H9 (cell line): Measurements from ENCODE around the gene CEP164. TPM values are rescaled to one million over a fixed set of nuclear protein-coding genes. Genes with fewer than 3 reads are reported as not detected.

ENCODE experiments used
- DNase-seq: peaks from one replicate; pipeline ENCODE4 v3.0.0-alpha.2; 2017
- H2AFZ ChIP-seq: one replicate; pipeline ENCODE4 v1.6.1; 2013; ENCODE audit warnings: mild to moderate bottlenecking, low read length, control low read depth, moderate library complexity
- H2AK5ac ChIP-seq: 2 replicates; pipeline ENCODE4 v1.6.1; 2013; ENCODE audit warnings: low read length, control low read depth, mixed read lengths; ENCODE audit not compliant: insufficient read length
- H2BK120ac ChIP-seq: one replicate; pipeline ENCODE4 v1.6.1; 2013; ENCODE audit warnings: low read depth, mild to moderate bottlenecking, low read length, control low read depth, inconsistent platforms; ENCODE audit not compliant: poor library complexity, severe bottlenecking
- H2BK12ac ChIP-seq: 2 replicates; pipeline ENCODE4 v1.6.1; 2013; ENCODE audit warnings: low read length, control low read depth, mixed read lengths, low read depth; ENCODE audit not compliant: insufficient read length
- H2BK15ac ChIP-seq: 2 replicates; pipeline ENCODE4 v1.6.1; 2013; ENCODE audit warnings: low read depth, low read length, control low read depth
- H2BK20ac ChIP-seq: one replicate; pipeline ENCODE4 v1.6.1; 2013; ENCODE audit warnings: low read depth, mild to moderate bottlenecking, low read length, control low read depth, inconsistent platforms; ENCODE audit not compliant: poor library complexity, severe bottlenecking
- H2BK5ac ChIP-seq: 2 replicates; pipeline ENCODE4 v1.6.1; 2013; ENCODE audit warnings: low read length, control low read depth, mixed read lengths; ENCODE audit not compliant: insufficient read length
- H3K14ac ChIP-seq: 2 replicates; pipeline ENCODE4 v1.6.1; 2013; ENCODE audit warnings: low read length, control low read depth; ENCODE audit not compliant: insufficient read depth
- H3K18ac ChIP-seq: 2 replicates; pipeline ENCODE4 v1.6.1; 2013; ENCODE audit warnings: low read depth, mild to moderate bottlenecking, mixed read lengths, low read length, control low read depth; ENCODE audit not compliant: insufficient read length
- H3K23ac ChIP-seq: 2 replicates; pipeline ENCODE4 v1.6.1; 2013; ENCODE audit warnings: low read length, control low read depth, mixed read lengths, low read depth; ENCODE audit not compliant: insufficient read length
- H3K23me2 ChIP-seq: 2 replicates; pipeline ENCODE4 v1.6.1; 2013; ENCODE audit warnings: low read depth, mild to moderate bottlenecking, mixed read lengths, low read length, control low read depth; ENCODE audit not compliant: insufficient read length, poor library complexity, severe bottlenecking
- H3K27ac ChIP-seq: 2 replicates; pipeline ENCODE4 v1.5.1; 2013; ENCODE audit warnings: low read length, control low read depth, mixed read lengths, low read depth; ENCODE audit not compliant: insufficient read length
- H3K27me3 ChIP-seq: 2 replicates; pipeline ENCODE4 v1.6.1; 2013; ENCODE audit warnings: low read length, control low read depth, inconsistent platforms; ENCODE audit not compliant: insufficient read depth
- H3K4ac ChIP-seq: 2 replicates; pipeline ENCODE4 v1.6.1; 2013; ENCODE audit warnings: low read depth, mild to moderate bottlenecking, control low read depth, inconsistent platforms, low read length, moderate library complexity
- H3K4me1 ChIP-seq: 2 replicates; pipeline ENCODE4 v1.6.1; 2013; ENCODE audit warnings: low read length, control low read depth, inconsistent platforms; ENCODE audit not compliant: insufficient read depth
- H3K4me2 ChIP-seq: 2 replicates; pipeline ENCODE4 v1.6.1; 2013; ENCODE audit warnings: low read length, control low read depth, mixed read lengths; ENCODE audit not compliant: insufficient read length, insufficient read depth
- H3K56ac ChIP-seq: 2 replicates; pipeline ENCODE4 v1.6.1; 2013; ENCODE audit warnings: low read depth, mild to moderate bottlenecking, mixed read lengths, low read length, control low read depth; ENCODE audit not compliant: insufficient read length
- H3K79me1 ChIP-seq: 2 replicates; pipeline ENCODE4 v1.6.1; 2013; ENCODE audit warnings: low read depth, mild to moderate bottlenecking, moderate library complexity, low read length, control low read depth, inconsistent platforms; ENCODE audit not compliant: insufficient read depth, poor library complexity, severe bottlenecking
- H3K79me2 ChIP-seq: 2 replicates; pipeline ENCODE4 v1.6.1; 2013; ENCODE audit warnings: low read length, control low read depth, inconsistent platforms; ENCODE audit not compliant: insufficient read depth
- H3K9ac ChIP-seq: 2 replicates; pipeline ENCODE4 v1.6.1; 2013; ENCODE audit warnings: low read length, control low read depth, mixed read lengths; ENCODE audit not compliant: insufficient read length; ENCODE audit errors: extremely low read depth
- H3K9me3 ChIP-seq: one replicate; pipeline ENCODE4 v1.6.1; 2013; ENCODE audit warnings: low read depth, low read length, inconsistent platforms; ENCODE audit not compliant: control insufficient read depth
- H3T11ph ChIP-seq: one replicate; pipeline ENCODE4 v1.6.1; 2013; ENCODE audit warnings: mild to moderate bottlenecking, low read length, control low read depth, inconsistent platforms
- H4K20me1 ChIP-seq: one replicate; pipeline ENCODE4 v1.6.1; 2013; ENCODE audit not compliant: control insufficient read depth, insufficient read length, insufficient read depth
- H4K5ac ChIP-seq: 2 replicates; pipeline ENCODE4 v1.6.1; 2013; ENCODE audit warnings: low read depth, mild to moderate bottlenecking, mixed read lengths, low read length, control low read depth; ENCODE audit not compliant: insufficient read length
- H4K8ac ChIP-seq: replicated peaks from 2 replicates; pipeline ENCODE4 v1.6.1; 2013; ENCODE audit warnings: low read length, control low read depth, mixed read lengths, low read depth; ENCODE audit not compliant: insufficient read length
- H4K91ac ChIP-seq: 2 replicates; pipeline ENCODE4 v1.6.1; 2013; ENCODE audit warnings: low read depth, mild to moderate bottlenecking, moderate library complexity, mixed read lengths, low read length, control low read depth; ENCODE audit not compliant: insufficient read length
- H3K27ac Mint-ChIP-seq, 3 experiments: 2 replicates in 2 of 3; 3 replicates in 1 of 3; pipeline ENCODE4 v1.8.0; 2020 to 2021; ENCODE audit warnings: mixed read lengths in 3 of 3, mild to moderate bottlenecking in 1 of 3, moderate library complexity in 1 of 3
- H3K27me3 Mint-ChIP-seq: 2 replicates; pipeline ENCODE4 v1.8.0; 2021; ENCODE audit warnings: low read depth, mild to moderate bottlenecking, moderate library complexity, mixed read lengths
- H3K36me3 Mint-ChIP-seq, 3 experiments: 2 replicates in 2 of 3; 3 replicates in 1 of 3; pipeline ENCODE4 v1.8.0; 2020 to 2021; ENCODE audit warnings: low read depth in 3 of 3, mixed read lengths in 3 of 3; ENCODE audit not compliant: insufficient read depth in 1 of 3
- H3K4me1 Mint-ChIP-seq, 2 experiments: 2 replicates each; pipeline ENCODE4 v1.8.0; 2020; ENCODE audit warnings: mixed read lengths in 2 of 2
- H3K4me3 Mint-ChIP-seq, 2 experiments: 2 replicates in 1 of 2; 3 replicates in 1 of 2; pipeline ENCODE4 v1.8.0; 2020 to 2021; ENCODE audit warnings: mild to moderate bottlenecking in 2 of 2, mixed read lengths in 2 of 2, moderate library complexity in 1 of 2
- H3K9me3 Mint-ChIP-seq, 2 experiments: 2 replicates in 1 of 2; 3 replicates in 1 of 2; pipeline ENCODE4 v1.8.0; 2020; ENCODE audit warnings: mild to moderate bottlenecking in 2 of 2, mixed read lengths in 2 of 2, moderate library complexity in 1 of 2
- WGBS: extraction: QIAGEN DNeasy Blood & Tissue Kit; methylation state at CpG from one replicate; pipeline ENCODE4 v1.1.7; 2013; ENCODE audit warnings: missing lambda C conversion rate, low lambda C conversion rate, mixed read lengths; ENCODE audit not compliant: insufficient read length; ENCODE audit errors: extremely low coverage; 5-methylcytosine and 5-hydroxymethylcytosine counted together
- total RNA-seq: library from RNA; stranded (reverse); gene quantifications from 2 replicates; pipeline ENCODE4 v1.2.1, GENCODE V29; 2021
- TF ChIP-seq, protein P1 (sequence below): fragments of 200-600 bp; sonication (generic); conservative IDR thresholded peaks from 3 replicates; pipeline ENCODE4 v1.8.0; 2021; ENCODE audit warnings: antibody characterized with exemption, mild to moderate bottlenecking

Gene CEP164
- total RNA-seq, 1 experiment from 2014 or later = 24.9 TPM

DNA sequence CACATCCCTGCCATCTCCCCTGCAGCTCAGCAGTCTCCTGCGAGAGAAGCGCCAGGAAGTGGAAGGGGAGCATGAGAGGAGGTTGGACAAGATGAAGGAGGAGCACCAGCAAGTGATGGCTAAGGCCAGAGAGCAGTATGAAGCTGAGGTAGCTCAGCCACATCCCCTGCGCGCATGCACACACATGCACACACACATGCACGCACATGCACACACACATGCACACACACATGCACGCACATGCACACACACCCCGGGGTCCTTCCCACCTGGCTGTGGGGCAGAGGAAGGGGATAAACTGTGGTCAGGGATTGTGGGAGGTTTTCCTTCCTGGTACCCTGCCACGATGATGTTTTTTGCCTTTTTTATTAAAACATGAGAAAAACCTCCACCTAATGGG, 65.3 kb downstream of the CEP164 start:
- H3K4me1 ChIP-seq = no peaks in the 10 kb centered on the region
- H3K27me3 Mint-ChIP-seq = no peaks in the 10 kb centered on the region
- no peak overlapping the region for H2AK5ac ChIP-seq
- no peaks in the 10 kb centered on the region for H3K79me2 ChIP-seq
- H3K9me3 ChIP-seq = no peaks in the 10 kb centered on the region
- no peak overlapping the region for H4K91ac ChIP-seq
- WGBS = no CpG with 5 or more reads among the region's 8 CpGs
- TF ChIP-seq, protein P1, sequence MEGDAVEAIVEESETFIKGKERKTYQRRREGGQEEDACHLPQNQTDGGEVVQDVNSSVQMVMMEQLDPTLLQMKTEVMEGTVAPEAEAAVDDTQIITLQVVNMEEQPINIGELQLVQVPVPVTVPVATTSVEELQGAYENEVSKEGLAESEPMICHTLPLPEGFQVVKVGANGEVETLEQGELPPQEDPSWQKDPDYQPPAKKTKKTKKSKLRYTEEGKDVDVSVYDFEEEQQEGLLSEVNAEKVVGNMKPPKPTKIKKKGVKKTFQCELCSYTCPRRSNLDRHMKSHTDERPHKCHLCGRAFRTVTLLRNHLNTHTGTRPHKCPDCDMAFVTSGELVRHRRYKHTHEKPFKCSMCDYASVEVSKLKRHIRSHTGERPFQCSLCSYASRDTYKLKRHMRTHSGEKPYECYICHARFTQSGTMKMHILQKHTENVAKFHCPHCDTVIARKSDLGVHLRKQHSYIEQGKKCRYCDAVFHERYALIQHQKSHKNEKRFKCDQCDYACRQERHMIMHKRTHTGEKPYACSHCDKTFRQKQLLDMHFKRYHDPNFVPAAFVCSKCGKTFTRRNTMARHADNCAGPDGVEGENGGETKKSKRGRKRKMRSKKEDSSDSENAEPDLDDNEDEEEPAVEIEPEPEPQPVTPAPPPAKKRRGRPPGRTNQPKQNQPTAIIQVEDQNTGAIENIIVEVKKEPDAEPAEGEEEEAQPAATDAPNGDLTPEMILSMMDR = no peak
- H3K9me3 Mint-ChIP-seq = peaks cover 7% of the 10 kb centered on the region in 2 experiments; a peak in 4 of 5 replicates
- no peak overlapping the region for H3T11ph ChIP-seq
- no peaks in the 10 kb centered on the region for H3K27me3 ChIP-seq
- no peaks in the 10 kb centered on the region for H3K79me1 ChIP-seq
- no peak overlapping the region for H2BK15ac ChIP-seq
- H4K20me1 ChIP-seq = no peaks in the 10 kb centered on the region
- peak overlapping the region in 1 of 3 experiments; percentile 40; a peak in 1 of 7 replicates for H3K27ac Mint-ChIP-seq
- no peak overlapping the region for H4K8ac ChIP-seq
- H3K4me3 Mint-ChIP-seq = no peak overlapping the region
- H3K18ac ChIP-seq = no peak overlapping the region
- H3K56ac ChIP-seq = no peak overlapping the region
- no peak overlapping the region for H3K14ac ChIP-seq
- H3K23me2 ChIP-seq = no peaks in the 10 kb centered on the region
- no peak overlapping the region for H3K23ac ChIP-seq
- H3K4me1 Mint-ChIP-seq = no peaks in the 10 kb centered on the region
- no peak overlapping the region for H2AFZ ChIP-seq
- H3K9ac ChIP-seq = no peak overlapping the region
- H3K4me2 ChIP-seq = no peak overlapping the region
- no peak overlapping the region for H2BK5ac ChIP-seq
- H4K5ac ChIP-seq = no peak overlapping the region
- H2BK12ac ChIP-seq = no peak overlapping the region
- H2BK20ac ChIP-seq = no peak overlapping the region
- H3K36me3 Mint-ChIP-seq = peaks cover 36 to 69% (median 67%) of the 10 kb centered on the region in 3 experiments
- DNase-seq = no peak
- H3K4ac ChIP-seq = no peak overlapping the region
- H2BK120ac ChIP-seq = no peak overlapping the region
- no peak overlapping the region for H3K27ac ChIP-seq
